Upper lobe of left lung (tissue), 6 donors: Measurements from ENCODE around the gene MEAK7. TPM values are rescaled to one million over a fixed set of nuclear protein-coding genes. Genes with fewer than 3 reads are reported as not detected.

Experiments
- ATAC-seq, 2 donors: fragments of 200-7000 bp; cut with Tn5 transposase; one replicate each; pipeline ENCODE4 v1.9.1; 2022; ENCODE audit warnings: mild to moderate bottlenecking in 2 of 2, moderate library complexity in 2 of 2; ENCODE audit not compliant: low FRiP score in 2 of 2
- DNase-seq, 2 donors: peaks; one replicate each; pipeline ENCODE4 v3.0.0-alpha.2; 2019 to 2020
- H3K27ac ChIP-seq, 4 donors: fragments of 200-600 bp; sonication (generic); one replicate each; pipeline ENCODE4 v1.5.1; 2016 to 2019
- H3K27me3 ChIP-seq, 4 donors: fragments of 200-600 bp; sonication (generic); one replicate each; pipeline ENCODE4 v1.5.1; 2017 to 2019
- H3K36me3 ChIP-seq, 4 donors: fragments of 200-600 bp; sonication (generic); one replicate each; pipeline ENCODE4 v1.5.1; 2016 to 2019
- H3K4me1 ChIP-seq, 4 donors: fragments of 200-600 bp; sonication (generic); one replicate each; pipeline ENCODE4 v1.5.1; 2018 to 2019
- H3K4me3 ChIP-seq, 4 donors: fragments of 200-600 bp; sonication (generic); one replicate each; pipeline ENCODE4 v1.5.1; 2017 to 2019; ENCODE audit warnings: mild to moderate bottlenecking in 2 of 4, moderate library complexity in 1 of 4
- H3K9me3 ChIP-seq, 4 donors: fragments of 200-600 bp; sonication (generic); one replicate each; pipeline ENCODE4 v1.5.1; 2018 to 2019
- CTCF ChIP-seq, 6 experiments: fragments of 450-650 bp in 4 of 6; fragments of 200-600 bp in 2 of 6; sonication (generic) in 2 of 6; IDR thresholded peaks; one replicate each; pipeline ENCODE4 v1.5.1; 2016 to 2019; ENCODE audit warnings: antibody characterized with exemption in 6 of 6
- EP300 ChIP-seq, 4 donors: sonication (generic); formaldehyde crosslinking; IDR thresholded peaks; one replicate each; pipeline ENCODE4 v1.5.1; 2017; ENCODE audit warnings: antibody characterized with exemption in 4 of 4, control low read depth in 2 of 4
- POLR2A ChIP-seq, 4 donors: fragments of 450-650 bp; IDR thresholded peaks; one replicate each; pipeline ENCODE4 v1.5.1; 2016 to 2017; ENCODE audit warnings: antibody characterized with exemption in 4 of 4, mild to moderate bottlenecking in 2 of 4
- POLR2AphosphoS5 ChIP-seq, 2 donors: sonication (generic); formaldehyde crosslinking; IDR thresholded peaks; one replicate each; pipeline ENCODE4 v1.5.1; 2017; ENCODE audit warnings: antibody characterized with exemption in 2 of 2
- WGBS, 2 donors: methylation state at CpG; one replicate each; pipeline ENCODE4 v1.1.5; 2017 to 2018; 5-methylcytosine and 5-hydroxymethylcytosine counted together
- total RNA-seq, 6 donors: library from RNA; depleted of rRNA in 4 of 6; stranded (reverse); fragments of >200 nt in 4 of 6; gene quantifications; one replicate each; pipeline versions ENCODE4 v1.1.0 to v1.2.1, GENCODE V29; 2016 to 2021
- donor health status: DM: no; HTN: no; CAD: no; lungs with moderate emphysema.
- donor health status: DM: no; HTN: yes; CAD: no; lungs with severe emphysema.

The MEAK7 gene
- total RNA-seq, 6 donors from 2014 or later = 8.5 to 32.8 (median 12.2) TPM

- DNase-seq = peak; percentile 18 to 54
- peaks cover 10 to 80% (median 21%) of the 10 kb centered on the region in 4 donors for H3K36me3 ChIP-seq
Observed at GRCh38 chr16:84482001-84482891, 22.2 kb downstream of the MEAK7 start.

GRCh38 chr16:84481051-84481735 lies 23.3 kb downstream of the MEAK7 start:
- no peak for TF ChIP-seq EP300 (IDR thresholded peaks at IDR 0.05)
- no peak for TF ChIP-seq POLR2A (IDR thresholded peaks at IDR 0.05)
- no peak for TF ChIP-seq POLR2AphosphoS5 (IDR thresholded peaks at IDR 0.05)
- no peak for TF ChIP-seq CTCF (IDR thresholded peaks at IDR 0.05)
- 94 to 98% methylated on average over 14 to 26 of the region's 26 CpGs for WGBS, 2 donors
- DNase-seq = peak; percentile 16 to 60
- H3K27me3 ChIP-seq = no peaks in the 10 kb centered on the region
- H3K4me3 ChIP-seq = no peak overlapping the region
- no peak overlapping the region for H3K27ac ChIP-seq
- H3K36me3 ChIP-seq = peaks cover 6 to 71% (median 14%) of the 10 kb centered on the region in 4 donors
- no peaks in the 10 kb centered on the region for H3K9me3 ChIP-seq
- H3K4me1 ChIP-seq = no peaks in the 10 kb centered on the region
- no peak for ATAC-seq

More at GRCh38 chr16:84482001-84482891, 22.2 kb downstream of the MEAK7 start:
- no peak for ATAC-seq
- no peaks in the 10 kb centered on the region for H3K27me3 ChIP-seq
- H3K4me1 ChIP-seq = no peaks in the 10 kb centered on the region
- TF ChIP-seq POLR2A (IDR thresholded peaks at IDR 0.05) (no peak), EP300 (IDR thresholded peaks at IDR 0.05) (no peak), POLR2AphosphoS5 (IDR thresholded peaks at IDR 0.05) (no peak), CTCF (IDR thresholded peaks at IDR 0.05) (no peak)
- H3K9me3 ChIP-seq = no peaks in the 10 kb centered on the region
- no peak overlapping the region for H3K27ac ChIP-seq
- H3K4me3 ChIP-seq = no peak overlapping the region
- 71 to 82% methylated on average over 17 to 33 of the region's 33 CpGs for WGBS, 2 donors

GRCh38 chr16:84479716-84480450 lies 24.6 kb downstream of the MEAK7 start:
- peaks cover 6 to 61% (median 10%) of the 10 kb centered on the region in 4 donors for H3K36me3 ChIP-seq
- ATAC-seq = no peak
- no peaks in the 10 kb centered on the region for H3K27me3 ChIP-seq
- no peak overlapping the region for H3K4me3 ChIP-seq
- no peaks in the 10 kb centered on the region for H3K9me3 ChIP-seq
- 89 to 98% methylated on average over 7 to 16 of the region's 16 CpGs for WGBS, 2 donors
- H3K4me1 ChIP-seq = no peaks in the 10 kb centered on the region
- H3K27ac ChIP-seq = no peak overlapping the region
- peak in 1 of 2 donors; percentile 6 for DNase-seq
- TF ChIP-seq POLR2A (IDR thresholded peaks at IDR 0.05) = no peak
- no peak for TF ChIP-seq EP300 (IDR thresholded peaks at IDR 0.05)
- TF ChIP-seq CTCF (IDR thresholded peaks at IDR 0.05) = no peak
- no peak for TF ChIP-seq POLR2AphosphoS5 (IDR thresholded peaks at IDR 0.05)

- H3K4me1 ChIP-seq = no peaks in the 10 kb centered on the region
- WGBS, 2 donors = 89 to 92% methylated on average over 13 of the region's 13 CpGs
- H3K9me3 ChIP-seq = no peaks in the 10 kb centered on the region
- ATAC-seq = no peak
- H3K27me3 ChIP-seq = no peaks in the 10 kb centered on the region
- H3K27ac ChIP-seq = no peak overlapping the region
- peak in 1 of 2 donors; percentile 8 for DNase-seq
- H3K36me3 ChIP-seq = peaks cover 4 to 56% (median 9%) of the 10 kb centered on the region in 4 donors
- H3K4me3 ChIP-seq = no peak overlapping the region
- TF ChIP-seq POLR2AphosphoS5 (IDR thresholded peaks at IDR 0.05) = no peak
- no peak for TF ChIP-seq POLR2A (IDR thresholded peaks at IDR 0.05)
- TF ChIP-seq EP300 (IDR thresholded peaks at IDR 0.05) = no peak
- TF ChIP-seq CTCF (IDR thresholded peaks at IDR 0.05) = no peak
Observed at GRCh38 chr16:84478172-84478947, 26.1 kb downstream of the MEAK7 start.
